T-helper 1 cell treated with Interleukin-12 subunit alpha and Interleukin-12 subunit beta and Interleukin-4 antibody, amounts not matched to agents 30 μg/mL and 1 μg/mL, for 36 hours (primary cell): Measurements from ENCODE around the gene KIAA0930.

ENCODE experiments used
- H3K27ac Mint-ChIP-seq: one replicate; pipeline ENCODE4 v1.8.0; 2021; ENCODE audit warnings: mild to moderate bottlenecking, mixed read lengths
- H3K27me3 Mint-ChIP-seq: one replicate; pipeline ENCODE4 v1.8.0; 2021; ENCODE audit warnings: low read depth, mixed read lengths
- H3K36me3 Mint-ChIP-seq: one replicate; pipeline ENCODE4 v1.8.0; 2021; ENCODE audit warnings: low read depth, mixed read lengths
- H3K4me1 Mint-ChIP-seq: one replicate; pipeline ENCODE4 v1.8.0; 2021; ENCODE audit warnings: low read depth, mixed read lengths
- H3K4me3 Mint-ChIP-seq: one replicate; pipeline ENCODE4 v1.8.0; 2021; ENCODE audit warnings: mild to moderate bottlenecking, moderate library complexity, mixed read lengths
- H3K9me3 Mint-ChIP-seq: one replicate; pipeline ENCODE4 v1.8.0; 2021; ENCODE audit warnings: mixed read lengths

The KIAA0930 gene

DNA sequence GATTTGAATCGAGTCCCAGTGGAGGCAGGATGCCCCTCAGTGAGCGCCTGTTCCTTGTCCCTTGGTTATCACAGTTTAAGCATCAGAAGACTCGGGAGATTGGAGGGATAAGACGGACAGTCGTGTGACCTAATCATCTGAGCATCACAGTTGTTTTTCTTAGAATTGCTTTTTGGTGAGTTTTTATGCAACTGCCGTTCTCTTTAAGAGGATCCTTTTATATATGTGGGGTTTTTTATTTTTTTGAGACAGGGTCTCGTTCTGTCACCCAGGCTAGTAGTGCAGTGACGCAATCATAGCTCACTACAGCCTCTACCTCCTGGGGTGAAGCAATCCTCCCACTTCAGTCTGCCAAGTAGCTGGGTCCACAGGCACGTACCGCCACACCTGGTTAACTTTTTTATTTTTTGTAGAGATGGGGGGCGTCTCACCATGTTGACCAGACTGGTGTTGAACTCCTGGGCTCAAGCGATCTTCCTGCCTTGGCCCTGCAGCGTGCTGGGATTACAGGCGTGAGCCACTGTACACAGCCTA lies 60.5 kb downstream of the KIAA0930 start:
- H3K4me3 Mint-ChIP-seq = no peak overlapping the region

DNA sequence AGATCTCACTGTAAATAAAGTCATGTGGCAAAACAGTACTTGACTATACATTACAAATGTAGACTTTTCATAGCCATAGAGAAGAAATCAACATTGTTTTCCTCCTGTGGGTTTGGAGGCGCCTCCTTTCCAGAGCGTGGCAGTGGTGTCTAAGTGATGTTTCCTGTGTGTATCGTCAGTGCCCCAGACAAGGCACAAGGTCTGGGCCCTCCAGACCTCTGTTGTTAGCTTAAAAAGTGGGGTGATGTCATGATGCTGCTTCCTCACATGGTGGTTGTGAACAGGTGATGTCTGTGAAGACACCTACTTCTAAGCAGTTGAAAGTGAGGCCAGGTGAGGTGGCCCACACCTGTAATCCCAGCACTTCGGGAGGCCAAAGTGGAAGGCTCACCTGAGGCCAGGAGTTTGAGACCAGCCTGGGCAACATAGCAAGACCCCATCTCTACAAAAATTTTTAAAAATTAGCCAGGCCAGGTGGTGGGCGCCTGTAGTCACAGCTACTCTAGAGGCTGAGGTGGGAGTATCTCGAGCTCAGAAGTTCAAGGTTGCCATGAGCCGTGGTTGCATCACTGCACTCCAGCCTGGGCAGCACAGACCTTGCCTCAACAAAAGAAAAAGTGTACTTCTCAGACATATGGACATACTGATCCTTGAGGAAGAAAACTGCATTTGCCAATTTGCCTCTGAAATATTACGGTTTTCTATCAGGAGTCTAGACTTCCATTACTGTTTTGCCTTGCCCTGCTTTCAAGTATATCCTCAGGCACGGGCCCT lies 61.2 kb downstream of the KIAA0930 start:
- H3K4me3 Mint-ChIP-seq = no peak overlapping the region
- no peaks in the 10 kb centered on the region for H3K27me3 Mint-ChIP-seq
- H3K36me3 Mint-ChIP-seq = peaks cover 61% of the 10 kb centered on the region
- peak overlapping the region; percentile 58 for H3K27ac Mint-ChIP-seq
- peaks cover 44% of the 10 kb centered on the region for H3K4me1 Mint-ChIP-seq
- H3K9me3 Mint-ChIP-seq = no peaks in the 10 kb centered on the region

More for the DNA sequence above, 60.5 kb downstream of the KIAA0930 start:
- peaks cover 60% of the 10 kb centered on the region for H3K36me3 Mint-ChIP-seq
- peaks cover 38% of the 10 kb centered on the region for H3K4me1 Mint-ChIP-seq
- H3K27ac Mint-ChIP-seq = peak overlapping the region; percentile 34
- H3K27me3 Mint-ChIP-seq = no peaks in the 10 kb centered on the region
- H3K9me3 Mint-ChIP-seq = no peaks in the 10 kb centered on the region

DNA sequence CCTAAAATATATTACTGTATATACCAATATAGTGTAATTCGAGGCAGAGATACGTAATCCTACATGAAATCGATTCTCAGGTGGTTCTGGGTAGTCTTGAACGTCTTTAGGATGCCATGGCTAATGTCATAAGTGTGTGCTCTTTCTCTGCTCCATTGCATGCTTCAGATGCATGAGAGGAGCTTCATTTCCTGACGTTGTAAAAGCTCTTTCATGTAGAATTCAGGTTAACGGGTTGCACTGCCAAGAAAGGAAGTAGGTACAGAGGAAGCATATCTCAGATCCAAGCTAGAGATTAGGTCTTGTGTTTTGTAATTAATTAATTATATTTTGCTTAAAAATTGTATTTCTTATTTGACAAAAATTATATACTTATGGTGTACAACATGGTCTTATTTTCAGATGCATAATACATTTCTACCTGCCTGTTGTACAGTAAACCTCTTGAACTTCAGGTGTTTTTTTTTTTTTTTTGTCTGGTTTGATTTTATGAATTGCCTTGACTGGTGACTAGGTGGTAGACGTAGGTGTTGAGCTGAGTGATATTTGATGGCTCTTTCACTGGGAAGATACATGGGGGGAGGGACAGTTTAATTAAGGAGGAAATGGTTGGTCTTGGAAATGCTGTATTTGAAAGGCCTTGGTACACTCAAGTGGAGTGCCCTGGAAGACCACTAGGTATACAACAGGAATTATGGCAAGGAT lies 67.7 kb downstream of the KIAA0930 start:
- H3K36me3 Mint-ChIP-seq = peaks cover 71% of the 10 kb centered on the region
- H3K4me1 Mint-ChIP-seq = peaks cover 68% of the 10 kb centered on the region
- no peaks in the 10 kb centered on the region for H3K27me3 Mint-ChIP-seq
- H3K27ac Mint-ChIP-seq = peak overlapping the region; percentile 78
- H3K4me3 Mint-ChIP-seq = peak overlapping the region; percentile 56
- no peaks in the 10 kb centered on the region for H3K9me3 Mint-ChIP-seq

DNA sequence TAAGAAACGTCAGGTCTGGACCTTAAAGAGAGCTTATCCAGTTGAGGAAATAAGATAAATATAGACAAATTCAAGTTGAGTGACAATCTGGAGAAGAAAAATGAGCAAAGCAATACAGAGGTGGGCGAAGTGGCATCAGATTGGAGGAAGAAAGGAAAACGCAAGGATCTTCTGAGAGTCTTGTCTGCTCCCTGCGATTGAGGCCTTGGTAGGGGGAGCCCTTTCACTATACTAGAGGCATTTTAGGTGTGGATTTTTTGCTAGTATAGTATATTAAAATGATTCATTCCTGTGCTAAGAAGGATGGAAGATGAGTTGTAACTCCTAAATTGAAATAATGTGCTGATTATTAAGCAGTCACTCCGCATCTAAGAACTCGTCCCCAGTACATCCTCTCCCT lies 68.9 kb downstream of the KIAA0930 start:
- Mint-ChIP-seq H3K27me3 (no peaks in the 10 kb centered on the region), H3K4me3 (peak overlapping the region; percentile 40), H3K9me3 (no peaks in the 10 kb centered on the region), H3K4me1 (peaks cover 70% of the 10 kb centered on the region), H3K36me3 (peaks cover 71% of the 10 kb centered on the region), H3K27ac (peak overlapping the region; percentile 67)

DNA sequence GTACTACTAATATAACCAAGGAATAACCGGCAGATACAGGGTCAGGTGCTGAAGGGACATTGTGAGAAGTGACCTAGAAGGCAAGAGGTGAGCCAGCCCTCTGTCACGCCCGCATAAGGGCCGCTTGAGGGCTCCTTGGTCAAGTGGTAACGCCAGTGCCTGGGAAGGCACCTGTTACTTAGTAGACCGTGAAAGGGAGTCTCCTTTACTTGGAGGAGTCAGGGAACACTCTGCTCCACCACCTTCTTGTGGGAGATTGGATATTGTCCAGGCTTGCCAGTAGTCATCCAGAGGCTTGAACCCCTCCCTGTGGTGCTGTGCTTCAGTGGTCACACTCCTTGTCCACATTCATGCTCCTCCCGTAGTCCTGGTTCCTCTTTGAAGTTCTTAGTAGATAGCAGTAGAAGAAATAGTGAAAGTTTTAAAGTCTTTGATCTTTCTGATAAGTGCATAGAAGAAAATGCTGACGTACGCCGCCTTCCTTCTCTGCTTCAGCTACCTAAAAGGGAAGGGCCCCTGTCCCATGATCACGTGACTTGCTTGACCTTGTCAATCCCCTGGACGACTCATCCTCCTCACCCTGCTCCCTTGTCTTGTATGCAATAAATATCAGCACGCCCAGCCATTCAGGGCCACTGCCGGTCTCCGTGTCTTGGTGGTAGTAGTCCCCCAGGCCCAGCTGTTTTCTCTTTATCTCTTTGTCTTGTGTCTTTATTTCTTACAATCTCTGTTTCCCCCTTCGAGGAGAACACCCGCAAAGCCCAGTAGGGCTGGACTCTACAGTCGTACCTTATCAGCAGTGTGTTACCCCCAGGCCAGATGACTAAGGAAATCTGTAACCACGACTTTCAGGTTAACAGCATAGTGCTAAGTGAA lies 70.9 kb downstream of the KIAA0930 start:
- no peaks in the 10 kb centered on the region for H3K27me3 Mint-ChIP-seq
- peaks cover 68% of the 10 kb centered on the region for H3K36me3 Mint-ChIP-seq
- H3K4me3 Mint-ChIP-seq = peak overlapping the region; percentile 77
- no peaks in the 10 kb centered on the region for H3K9me3 Mint-ChIP-seq
- H3K27ac Mint-ChIP-seq = peak overlapping the region; percentile 86
- H3K4me1 Mint-ChIP-seq = peaks cover 74% of the 10 kb centered on the region

DNA sequence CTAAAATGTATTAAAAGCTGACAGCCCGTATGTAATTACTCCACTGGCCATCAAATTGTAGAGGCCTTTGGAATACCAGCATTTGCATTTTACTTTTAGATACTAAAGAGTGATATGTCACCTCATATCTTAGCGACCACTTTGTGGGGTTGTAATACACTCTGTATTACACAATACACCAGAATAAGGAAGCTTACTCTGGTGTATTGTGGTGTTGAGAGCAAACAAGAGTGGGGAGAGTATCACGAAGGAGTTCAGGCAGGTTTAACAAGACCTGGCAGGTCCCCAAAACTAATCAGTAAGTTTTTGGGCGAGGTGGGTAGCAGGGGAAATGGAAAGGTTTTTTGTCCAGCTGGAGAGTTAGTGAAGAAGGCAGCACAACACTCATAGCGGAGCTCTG lies 73.8 kb downstream of the KIAA0930 start:
- peak overlapping the region; percentile 45 for H3K27ac Mint-ChIP-seq
- no peaks in the 10 kb centered on the region for H3K9me3 Mint-ChIP-seq
- no peak overlapping the region for H3K4me3 Mint-ChIP-seq
- peaks cover 59% of the 10 kb centered on the region for H3K4me1 Mint-ChIP-seq
- H3K27me3 Mint-ChIP-seq = no peaks in the 10 kb centered on the region
- peaks cover 53% of the 10 kb centered on the region for H3K36me3 Mint-ChIP-seq

DNA sequence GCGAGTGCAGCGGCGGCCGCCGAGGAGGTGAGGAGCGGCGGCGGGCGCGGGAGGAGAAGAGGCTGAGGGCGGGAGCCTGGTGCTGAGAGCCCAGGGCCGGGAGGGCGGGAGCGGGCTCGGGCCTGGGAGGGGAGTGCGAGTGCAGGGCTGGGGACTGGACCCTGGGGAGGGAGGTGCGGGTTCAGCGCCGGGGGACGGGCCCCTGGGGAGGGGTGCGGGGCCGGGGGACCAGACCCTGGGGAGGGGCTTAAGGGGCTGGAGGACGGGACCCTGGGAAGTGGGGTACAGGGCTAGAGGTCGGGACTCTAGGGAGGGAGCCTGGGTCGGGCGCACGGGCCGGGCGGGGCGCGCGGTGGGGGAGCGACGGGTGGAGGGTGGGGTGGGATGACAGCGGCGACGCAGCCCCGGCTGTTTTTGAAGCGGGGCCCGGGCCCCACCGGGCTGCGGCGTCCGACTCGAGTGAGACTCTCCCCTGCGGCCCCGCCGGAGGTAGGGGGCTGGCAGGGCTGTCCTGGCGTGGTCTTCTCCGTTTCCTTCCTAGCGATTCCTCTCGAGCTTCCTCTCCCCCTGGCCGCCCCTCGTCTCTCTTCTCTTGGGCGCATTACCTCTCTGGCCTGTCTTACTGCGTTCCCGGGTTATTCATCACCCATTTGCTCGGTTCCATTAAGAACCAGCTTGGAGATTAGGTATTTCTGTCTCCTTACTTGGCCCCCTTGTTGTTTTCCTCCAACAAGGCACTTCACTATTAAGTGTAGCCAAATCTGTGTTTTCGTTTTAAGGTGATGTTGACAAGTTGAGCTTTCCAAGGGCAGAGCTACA lies 76.2 kb downstream of the KIAA0930 start:
- Mint-ChIP-seq H3K4me1 (peaks cover 52% of the 10 kb centered on the region), H3K9me3 (no peaks in the 10 kb centered on the region), H3K4me3 (peak overlapping the region; percentile 99), H3K36me3 (peaks cover 34% of the 10 kb centered on the region), H3K27ac (peak overlapping the region; percentile 95), H3K27me3 (no peaks in the 10 kb centered on the region)

DNA sequence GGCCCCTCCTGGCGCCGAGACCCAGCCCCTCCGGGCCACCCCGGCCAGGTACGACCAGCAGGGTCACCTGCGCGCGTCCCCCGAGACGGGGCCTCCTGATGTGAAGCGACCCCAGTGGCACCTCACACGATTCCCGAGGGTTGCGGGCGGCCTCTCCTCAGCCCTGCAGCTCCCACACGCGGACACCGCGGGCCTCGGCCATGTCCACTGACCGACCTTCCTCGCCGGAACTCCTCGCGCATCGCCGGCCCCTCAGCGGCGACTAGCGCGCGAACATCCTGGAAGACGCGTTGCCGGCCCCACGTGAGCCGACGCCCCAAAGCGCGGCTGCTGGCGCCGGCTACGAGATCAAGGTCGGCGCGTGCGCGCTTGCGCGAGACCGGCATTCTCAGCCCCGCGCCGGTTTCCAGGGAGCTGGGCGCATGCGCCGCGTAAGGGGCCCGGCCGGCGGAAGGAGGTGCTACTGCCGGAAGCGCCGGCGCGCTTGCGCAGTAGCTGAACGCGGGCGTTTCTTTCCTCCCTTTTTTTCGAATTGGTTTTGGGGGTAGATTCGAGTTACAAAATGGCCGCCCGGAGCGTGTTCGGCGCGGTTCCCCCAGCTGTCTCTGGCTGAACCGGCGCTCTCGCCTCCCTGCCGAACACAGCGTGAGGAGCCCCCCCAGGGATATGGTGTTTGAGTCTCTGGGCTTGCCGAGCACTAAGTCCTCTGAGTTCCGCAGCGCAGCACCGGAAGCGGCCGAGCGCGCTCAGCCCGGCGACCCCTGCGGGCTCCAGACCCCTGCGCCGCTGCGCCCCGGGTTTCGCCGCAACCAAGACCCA lies 77.0 kb downstream of the KIAA0930 start, which contains the start of gene NUP50:
Gene NUP50, plus strand, starts transcription at position 475 of the 819 bp plus-strand sequence. CDS start 4,253 bp downstream, outside the sequence.
- no peaks in the 10 kb centered on the region for H3K9me3 Mint-ChIP-seq
- peak within 1 kb of the TSS; percentile 99 for H3K4me3 Mint-ChIP-seq
- H3K36me3 Mint-ChIP-seq = peaks cover 29% of the 10 kb centered on the region
- peak within 1 kb of the TSS; percentile 95 for H3K27ac Mint-ChIP-seq
- H3K27me3 Mint-ChIP-seq = no peaks in the 10 kb centered on the region
- H3K4me1 Mint-ChIP-seq = peaks cover 48% of the 10 kb centered on the region

DNA sequence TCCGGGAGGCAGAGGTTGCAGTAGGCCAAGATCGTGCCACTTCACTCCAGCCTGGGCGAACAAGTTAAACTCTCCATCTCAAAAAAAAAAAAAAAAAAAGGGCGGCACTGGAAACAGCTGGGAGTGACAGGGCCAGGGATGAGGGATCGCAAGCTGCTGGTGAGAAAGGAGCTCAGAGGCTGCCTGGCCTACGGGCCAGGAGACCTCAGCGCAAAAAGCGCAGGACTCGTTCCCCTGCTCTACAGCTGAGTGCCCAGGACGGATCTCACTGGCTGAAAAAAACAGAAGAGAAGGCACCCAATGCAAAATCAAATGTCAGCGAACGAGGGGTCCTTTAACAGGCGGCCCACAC lies 77.6 kb downstream of the KIAA0930 start:
- peak overlapping the region; percentile 91 for H3K27ac Mint-ChIP-seq
- H3K4me1 Mint-ChIP-seq = peaks cover 44% of the 10 kb centered on the region
- H3K36me3 Mint-ChIP-seq = peaks cover 23% of the 10 kb centered on the region
- H3K9me3 Mint-ChIP-seq = no peaks in the 10 kb centered on the region
- no peaks in the 10 kb centered on the region for H3K27me3 Mint-ChIP-seq
- H3K4me3 Mint-ChIP-seq = peak overlapping the region; percentile 89

DNA sequence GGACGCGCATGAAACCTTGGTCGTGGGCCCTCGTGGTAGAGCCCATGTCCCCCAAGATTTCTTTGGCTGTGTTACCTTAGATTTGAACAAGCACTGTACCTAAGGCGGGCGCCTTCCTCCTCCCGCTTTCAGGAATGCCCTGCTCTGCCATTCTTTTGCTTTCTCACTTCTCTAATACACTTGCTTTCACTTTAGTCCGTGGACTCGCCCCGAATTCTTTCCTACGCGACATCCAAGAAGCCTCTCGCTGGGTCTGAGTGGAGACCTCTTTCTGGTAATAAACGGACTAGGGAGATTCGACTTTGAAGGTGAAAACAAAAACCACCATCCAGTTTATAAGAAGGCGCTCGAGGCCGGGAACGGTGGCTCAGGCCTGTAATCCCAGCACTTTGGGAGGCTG lies 78.2 kb downstream of the KIAA0930 start:
- H3K4me1 Mint-ChIP-seq = peaks cover 43% of the 10 kb centered on the region
- peaks cover 23% of the 10 kb centered on the region for H3K36me3 Mint-ChIP-seq
- no peaks in the 10 kb centered on the region for H3K27me3 Mint-ChIP-seq
- peak overlapping the region; percentile 58 for H3K27ac Mint-ChIP-seq
- no peaks in the 10 kb centered on the region for H3K9me3 Mint-ChIP-seq
- peak overlapping the region; percentile 89 for H3K4me3 Mint-ChIP-seq

DNA sequence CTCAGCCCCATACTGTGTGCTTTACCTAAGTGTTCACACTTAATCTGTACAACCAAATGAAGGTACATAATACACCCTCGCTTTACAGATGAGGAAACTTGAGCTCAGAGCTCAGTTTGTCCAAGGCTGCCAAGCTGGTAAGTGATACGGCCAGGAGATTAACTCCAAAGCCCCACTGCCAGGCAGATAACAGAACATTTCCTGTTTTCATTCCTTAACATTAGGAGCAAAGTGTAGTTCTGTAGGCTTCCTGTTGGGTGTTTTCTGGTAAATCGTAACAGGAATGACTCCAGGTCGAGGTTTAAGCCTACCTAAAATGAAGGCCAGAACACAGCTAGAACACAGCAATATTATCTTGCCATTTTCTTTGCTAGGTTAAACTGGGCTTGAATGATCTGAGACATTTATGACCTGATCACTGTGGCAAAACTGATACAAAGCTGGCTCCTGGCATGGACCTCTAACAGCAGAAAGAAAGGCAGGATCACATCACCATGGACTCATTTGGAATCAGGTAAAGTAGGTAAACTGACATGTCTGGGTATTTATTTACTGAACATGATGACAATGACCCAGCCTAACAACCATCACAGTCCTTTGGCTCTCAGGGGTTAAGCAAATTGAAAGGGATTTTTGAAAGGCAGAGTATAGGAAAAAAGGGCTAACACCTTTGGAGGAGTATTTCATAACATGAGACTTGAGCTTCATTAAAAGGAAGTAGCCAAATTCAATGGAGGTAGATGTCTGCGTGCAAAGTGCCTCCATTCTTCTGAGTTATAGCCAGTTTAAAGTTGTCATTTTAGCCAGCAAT lies 80.8 kb downstream of the KIAA0930 start:
- H3K4me1 Mint-ChIP-seq = peaks cover 24% of the 10 kb centered on the region
- no peaks in the 10 kb centered on the region for H3K9me3 Mint-ChIP-seq
- H3K4me3 Mint-ChIP-seq = peak overlapping the region; percentile 32
- H3K27me3 Mint-ChIP-seq = no peaks in the 10 kb centered on the region
- no peak overlapping the region for H3K27ac Mint-ChIP-seq
- peaks cover 15% of the 10 kb centered on the region for H3K36me3 Mint-ChIP-seq

DNA sequence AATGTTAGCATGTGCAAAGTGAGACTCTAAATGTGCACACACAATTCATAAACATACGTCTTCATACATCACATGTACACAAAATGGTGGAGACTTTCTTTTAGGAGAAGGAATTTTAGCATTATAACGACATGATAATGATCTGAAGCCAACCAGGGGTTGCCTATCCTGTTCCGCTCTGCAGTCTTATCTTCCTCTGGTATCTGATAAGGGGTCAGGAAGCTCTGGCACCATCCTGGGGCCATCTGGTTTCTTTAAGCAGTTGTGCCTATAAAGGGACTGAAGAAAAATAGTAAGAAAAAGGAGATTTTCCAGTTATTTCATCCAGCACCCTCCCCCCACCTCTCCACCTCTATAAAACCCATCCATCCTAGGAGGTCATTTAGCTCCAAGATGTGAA lies 82.8 kb downstream of the KIAA0930 start:
- Mint-ChIP-seq H3K36me3 (peaks cover 14% of the 10 kb centered on the region), H3K4me1 (peaks cover 22% of the 10 kb centered on the region), H3K27ac (no peak overlapping the region), H3K4me3 (no peak overlapping the region), H3K9me3 (no peaks in the 10 kb centered on the region), H3K27me3 (no peaks in the 10 kb centered on the region)
